ENCODE measurements around the gene SLC22A2.
"Not testable (repeated sequence)": the region's sequence is repeated elsewhere in the genome, so short reads cannot be mapped to it uniquely, and the experiment has no call there.

The SLC22A2 gene

DNA sequence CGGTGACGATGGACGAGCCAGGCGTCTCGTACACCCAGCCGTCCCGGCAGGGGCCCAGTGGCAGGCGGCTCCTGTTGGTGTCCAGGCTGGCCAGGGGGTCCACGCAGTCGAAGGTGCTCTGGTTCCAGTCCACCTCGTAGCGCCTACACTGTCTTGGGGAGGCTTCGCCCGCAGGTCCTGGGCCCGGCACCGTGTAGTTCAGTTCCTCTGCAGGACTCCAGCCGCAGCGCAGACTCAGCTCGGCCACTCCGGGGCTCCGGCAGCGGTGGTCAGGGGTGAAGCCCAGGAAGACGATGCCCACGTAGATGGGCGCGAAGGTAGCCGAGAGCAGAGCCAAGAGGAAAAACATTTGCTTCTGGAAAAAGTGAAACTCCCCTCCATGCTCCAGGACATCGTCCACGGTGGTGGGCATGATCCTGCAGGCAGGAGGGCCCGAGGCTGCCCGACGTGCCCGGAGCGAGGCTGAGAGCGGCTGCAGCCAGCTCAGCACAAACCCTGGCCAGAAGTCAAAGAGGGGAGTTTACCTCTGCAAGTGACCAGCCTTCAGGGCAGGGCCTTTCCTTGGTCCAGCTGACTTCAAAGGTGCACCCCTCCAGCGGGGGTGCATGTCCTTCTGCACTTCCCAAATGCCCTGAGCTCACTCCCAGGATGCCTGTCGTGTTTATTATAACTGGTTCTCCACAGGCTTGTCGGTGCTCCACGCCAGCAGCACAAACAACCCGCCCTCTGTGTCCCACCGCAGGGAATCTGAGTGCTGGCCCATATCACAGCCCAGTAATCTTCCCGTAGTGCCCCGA is at the start of gene SLC22A2:
SLC22A2 (minus strand) TSS at position 476 of the 797 bp plus-strand sequence; CDS start at position 412, 64 bp downstream.
- DNase-seq, result no peak

DNA sequence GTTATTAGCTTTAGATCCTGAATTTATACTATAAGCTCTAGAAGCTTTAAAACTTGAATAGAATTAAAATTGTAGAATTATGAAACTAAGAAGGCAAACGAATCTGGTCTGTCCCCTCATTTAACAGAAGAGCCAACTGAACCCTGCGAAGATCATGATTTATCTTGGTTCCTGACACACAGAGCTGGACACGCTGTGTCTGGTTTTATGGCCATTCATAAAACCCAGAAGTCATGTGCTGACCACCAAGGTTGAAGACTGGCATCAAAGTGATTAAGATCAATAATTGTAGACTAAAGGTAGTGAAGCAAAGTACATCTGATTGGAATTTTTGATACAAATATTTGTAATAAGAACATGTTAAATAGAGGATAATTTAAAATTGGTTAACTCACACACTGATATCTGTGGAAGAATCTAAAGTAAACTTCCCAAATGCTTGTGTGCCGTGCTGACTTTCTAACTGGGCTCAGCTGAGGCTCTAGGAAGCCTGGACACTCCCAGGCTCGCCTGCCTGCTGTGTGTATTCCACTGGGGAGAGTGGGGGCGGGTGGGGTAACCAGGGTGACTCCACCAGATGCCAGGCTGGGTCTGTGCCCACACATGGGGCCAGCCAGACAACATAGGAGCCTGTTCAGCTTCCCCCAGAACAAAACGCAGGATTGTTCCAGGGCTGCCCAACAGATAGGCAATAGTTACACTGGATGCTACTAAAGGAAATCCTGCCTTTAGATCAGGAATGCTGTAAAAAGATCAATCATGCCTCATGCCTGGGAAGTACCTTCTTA is 47.5 kb upstream of the SLC22A2 start:
- no peak for DNase-seq

DNA sequence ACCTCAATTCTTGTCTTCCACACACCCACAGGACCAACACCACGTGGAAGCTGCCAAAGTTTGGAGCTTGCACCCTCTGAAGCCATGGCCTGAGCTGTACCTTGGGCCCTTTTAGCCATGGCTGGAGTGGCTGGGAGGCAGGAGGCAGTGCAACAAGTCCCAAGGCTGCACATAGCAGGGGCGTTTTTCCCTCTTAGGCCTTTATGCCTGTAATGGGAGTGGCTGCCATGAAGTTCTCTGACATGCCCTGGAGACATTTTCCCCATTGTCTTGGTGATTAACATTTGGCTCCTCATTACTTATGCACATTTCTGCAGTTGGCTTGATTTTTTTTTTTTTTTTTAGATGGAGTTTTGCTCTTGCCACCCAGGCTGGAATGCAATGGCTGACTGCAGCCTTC is 45.2 kb upstream of the SLC22A2 start:
- DNase-seq, result no peak

DNA sequence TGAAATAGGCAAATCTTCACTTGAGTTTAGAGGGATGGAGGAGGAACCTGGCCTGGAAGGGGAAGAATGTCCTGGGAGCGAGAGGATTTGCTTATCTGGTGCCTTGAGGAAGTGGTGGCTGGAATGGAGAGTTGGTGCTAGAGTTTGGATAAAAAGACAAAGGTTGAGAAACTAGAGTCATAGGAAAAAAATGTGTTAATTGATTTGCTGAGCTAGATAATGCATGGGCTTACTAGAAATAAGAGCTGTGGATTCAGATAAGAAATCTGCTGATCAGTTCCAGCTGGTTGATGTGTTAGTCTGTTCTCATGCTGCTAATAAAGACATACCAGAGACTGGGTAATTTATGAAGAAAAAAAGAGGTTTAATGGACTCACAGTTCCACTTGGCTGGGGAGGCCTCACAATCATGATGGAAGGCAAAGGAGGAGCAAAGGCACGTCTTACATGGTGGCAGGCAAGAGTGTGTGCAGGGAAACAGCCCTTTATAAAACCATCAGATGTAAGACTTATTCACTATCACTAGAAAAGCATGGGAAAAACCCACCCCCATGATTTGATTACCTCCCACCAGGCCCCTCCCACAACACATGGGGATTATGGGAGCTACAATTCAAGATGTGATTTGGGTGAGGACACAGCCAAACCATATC is 43.9 kb upstream of the SLC22A2 start:
- DNase-seq, result not testable (repeated sequence)

DNA sequence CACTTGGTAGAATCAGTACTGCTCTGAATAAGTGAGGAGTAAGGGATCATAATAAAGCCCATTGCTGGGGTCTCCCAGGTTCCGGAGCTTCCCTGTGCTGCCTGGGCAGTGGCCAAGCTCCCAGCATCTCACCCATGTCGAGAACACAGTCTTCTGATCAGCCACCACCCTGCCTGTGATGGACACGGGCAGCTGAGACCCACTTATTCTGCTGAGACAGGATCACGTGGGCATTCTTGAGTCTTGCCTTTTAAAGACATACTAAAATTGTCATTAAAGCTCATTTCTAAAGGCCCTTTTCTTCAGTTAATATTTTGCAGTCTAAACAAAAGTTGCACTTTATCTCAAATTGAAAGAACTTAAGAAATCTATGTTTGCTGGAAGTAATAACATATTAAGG is 42.7 kb upstream of the SLC22A2 start:
- no peak for DNase-seq

DNA sequence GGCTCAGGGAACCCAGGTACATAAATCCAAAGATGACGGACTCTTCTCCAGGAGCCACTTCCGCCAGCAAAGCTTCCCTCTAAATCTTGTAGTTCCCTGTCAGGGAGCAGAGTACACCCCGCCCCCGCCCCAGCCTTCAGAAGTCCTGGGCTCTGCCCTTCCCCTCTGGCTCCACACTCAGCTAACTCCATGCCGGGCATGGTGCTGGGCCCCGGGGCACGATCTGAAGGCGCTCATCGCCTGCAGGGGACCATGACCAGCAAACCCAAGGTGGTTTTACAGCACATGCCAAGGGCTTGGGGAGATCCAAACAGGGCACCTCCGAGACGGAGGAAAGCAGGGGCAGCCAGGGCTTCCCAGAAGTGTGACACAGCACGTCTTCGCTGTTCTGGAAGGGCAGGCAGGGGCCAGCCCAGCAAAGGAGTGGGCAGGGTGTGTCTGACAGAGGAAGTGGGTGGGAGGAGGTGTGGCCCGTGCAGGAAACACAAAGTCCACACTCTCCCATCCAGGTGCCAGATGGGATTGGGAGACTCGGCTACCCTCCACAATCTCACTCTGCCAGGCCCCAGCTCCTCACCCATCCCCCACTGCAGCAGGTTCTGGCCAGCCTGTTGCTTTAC is 41.6 kb upstream of the SLC22A2 start:
- DNase-seq, result no peak

DNA sequence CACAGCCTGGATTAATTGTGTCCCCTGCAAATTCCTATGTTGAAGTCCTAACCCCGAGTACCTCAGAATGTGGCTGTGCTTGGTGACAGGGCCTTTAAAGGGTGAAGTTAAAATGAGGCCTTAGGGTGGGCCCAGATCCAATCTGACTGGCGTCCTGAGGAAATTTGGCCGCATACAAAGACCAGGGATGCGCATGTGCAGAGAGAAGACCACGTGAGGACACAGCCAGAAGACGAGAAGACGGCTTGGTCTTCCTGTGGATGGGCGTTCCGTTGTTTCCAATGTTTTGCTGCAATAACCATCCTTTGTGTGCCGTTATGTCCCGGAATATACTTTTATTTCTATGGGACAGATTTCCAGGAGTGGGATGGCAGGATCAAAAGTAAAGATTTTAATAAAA is 40.9 kb upstream of the SLC22A2 start:
- no peak for DNase-seq

DNA sequence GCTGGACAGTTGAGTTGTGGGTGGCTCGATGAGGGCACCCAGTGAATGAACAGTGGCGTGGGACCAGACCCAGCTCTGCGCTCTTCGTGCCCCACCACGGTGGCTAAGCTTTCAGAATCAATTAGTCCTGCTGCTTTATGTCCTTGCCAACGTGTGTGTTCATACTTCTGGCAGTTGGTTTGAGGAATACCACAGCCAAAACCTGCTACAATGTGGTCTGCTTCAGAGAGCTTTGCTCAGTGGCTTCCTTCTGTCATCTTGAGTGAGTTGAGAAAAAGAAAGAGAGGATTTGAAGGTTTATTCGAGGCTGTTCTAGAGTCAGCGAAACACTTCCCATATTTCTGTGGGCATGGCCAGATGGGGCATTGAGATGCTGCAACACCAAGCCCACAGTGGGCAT is 39.5 kb upstream of the SLC22A2 start:
- DNase-seq, result no peak

DNA sequence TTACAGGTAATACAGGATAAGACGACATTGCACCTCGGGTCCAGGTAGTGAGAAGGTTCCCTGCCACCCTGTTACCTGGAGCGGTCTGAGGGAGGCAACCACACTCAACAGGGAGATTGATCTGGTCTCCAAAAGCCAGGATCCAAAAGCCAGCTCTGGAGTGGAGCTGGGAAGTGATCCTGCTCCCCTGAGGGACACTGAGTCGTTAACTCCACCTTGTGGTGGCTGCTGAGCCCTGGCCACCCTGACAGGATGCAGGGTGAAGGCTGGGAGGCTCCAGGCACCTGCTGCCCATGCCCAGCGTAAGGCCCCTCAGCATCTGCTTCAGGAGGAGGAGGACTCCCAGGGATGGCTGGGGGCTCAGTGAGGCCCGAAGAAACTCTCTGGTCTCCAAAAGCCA is 38.7 kb upstream of the SLC22A2 start:
- DNase-seq, result no peak

DNA sequence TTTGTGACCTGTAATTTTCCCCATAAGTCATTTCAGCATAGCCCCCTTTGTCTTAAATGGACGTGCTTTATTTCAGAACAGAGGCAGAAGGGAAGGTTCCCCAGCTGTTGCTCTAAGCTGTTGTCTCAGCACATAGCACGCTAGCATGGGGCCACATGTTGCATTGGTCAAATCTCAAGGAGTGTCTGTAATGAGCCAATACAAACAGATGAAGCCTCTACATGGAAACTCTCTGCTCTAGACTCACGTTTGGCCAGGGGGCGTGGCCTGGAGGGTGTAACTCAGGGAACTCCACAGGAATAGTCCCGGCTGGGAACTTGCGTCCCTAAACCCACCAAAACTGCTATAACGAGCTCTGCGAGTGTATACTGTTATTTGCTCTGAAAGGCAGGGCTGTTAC is 35.2 kb upstream of the SLC22A2 start:
- DNase-seq, result no peak

DNA sequence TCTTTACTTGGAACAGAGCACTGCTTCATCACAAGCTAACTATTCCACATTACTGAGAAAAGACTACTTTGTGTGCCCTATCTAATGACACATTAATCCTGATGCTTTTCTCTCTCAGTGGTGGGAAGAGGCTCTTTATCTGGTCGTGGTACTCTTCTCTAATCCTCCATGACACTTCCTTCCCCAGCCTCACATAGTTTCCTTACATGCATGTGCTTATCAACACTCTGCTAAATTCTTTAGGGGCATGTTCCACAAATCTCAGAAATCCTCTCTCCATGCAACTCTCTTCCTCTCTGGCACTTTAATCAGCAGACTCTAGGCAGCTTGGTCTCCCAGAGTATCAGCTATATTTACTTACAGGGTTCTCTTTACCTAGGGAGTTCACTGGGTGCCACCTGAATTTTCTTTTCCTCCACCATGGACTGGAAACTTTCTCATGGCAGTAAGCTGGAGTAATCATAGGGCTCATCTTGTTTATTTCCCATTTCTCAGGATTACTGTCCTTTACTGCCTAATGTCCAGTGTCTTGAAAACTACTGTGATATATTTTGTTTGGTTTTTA is 27.0 kb upstream of the SLC22A2 start:
- no peak for DNase-seq

DNA sequence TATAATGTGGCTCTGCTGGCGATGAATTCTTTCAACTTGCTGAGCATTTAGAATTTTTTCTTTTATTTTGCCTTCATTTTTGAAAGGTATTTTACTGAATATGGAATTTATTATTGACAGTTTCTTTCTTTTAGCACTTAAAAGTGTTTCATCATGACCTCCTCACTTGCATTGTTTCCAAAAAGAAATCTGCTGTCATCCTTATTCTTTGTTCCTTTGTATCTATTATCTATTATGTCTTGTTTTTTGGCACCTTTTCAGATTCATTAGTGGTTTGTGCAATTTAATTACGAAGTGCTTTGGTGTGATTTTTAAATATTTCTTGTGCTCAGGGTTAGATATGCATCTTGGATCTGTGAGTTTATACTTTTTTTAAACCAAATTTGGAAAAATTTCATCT is 26.0 kb upstream of the SLC22A2 start:
- DNase-seq, result no peak

DNA sequence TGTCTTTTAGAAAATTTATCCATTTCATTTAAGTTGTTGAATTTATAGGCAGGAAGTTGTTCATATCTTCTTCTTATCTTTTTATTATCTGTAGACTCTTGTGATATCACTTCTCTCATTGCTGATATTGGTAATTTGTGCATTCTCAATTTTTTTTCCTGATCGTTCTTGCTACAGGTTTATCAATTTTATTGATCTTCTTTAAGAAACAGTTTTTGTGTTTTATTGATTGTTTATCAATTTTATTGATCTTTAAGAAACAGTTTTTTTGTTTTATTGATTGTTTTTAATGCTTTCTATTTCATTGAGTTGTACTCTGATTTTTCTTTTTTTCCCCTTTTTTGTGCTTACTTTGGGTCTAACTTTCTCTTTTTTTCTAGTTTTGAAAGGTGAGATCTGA is 23.8 kb upstream of the SLC22A2 start:
- DNase-seq, result no peak

DNA sequence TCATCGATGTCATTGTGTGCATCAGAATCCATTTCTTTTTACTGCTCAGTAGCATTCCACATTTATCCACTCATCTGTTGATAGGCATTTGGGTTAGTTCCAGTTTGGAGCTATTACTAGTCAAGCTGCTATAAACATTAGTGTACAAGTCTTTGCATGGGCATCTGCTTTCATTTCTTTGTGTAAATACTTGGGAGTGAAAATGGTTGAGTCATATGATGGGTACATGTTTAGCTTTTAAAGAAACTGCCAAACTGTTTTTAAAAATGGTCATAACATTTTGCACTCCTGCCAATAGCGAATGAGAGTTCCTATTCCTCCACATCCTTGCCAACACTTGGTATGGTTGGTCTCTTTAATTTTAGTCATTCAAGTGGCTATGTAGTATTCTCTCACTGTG is 21.2 kb upstream of the SLC22A2 start:
- DNase-seq, result no peak

DNA sequence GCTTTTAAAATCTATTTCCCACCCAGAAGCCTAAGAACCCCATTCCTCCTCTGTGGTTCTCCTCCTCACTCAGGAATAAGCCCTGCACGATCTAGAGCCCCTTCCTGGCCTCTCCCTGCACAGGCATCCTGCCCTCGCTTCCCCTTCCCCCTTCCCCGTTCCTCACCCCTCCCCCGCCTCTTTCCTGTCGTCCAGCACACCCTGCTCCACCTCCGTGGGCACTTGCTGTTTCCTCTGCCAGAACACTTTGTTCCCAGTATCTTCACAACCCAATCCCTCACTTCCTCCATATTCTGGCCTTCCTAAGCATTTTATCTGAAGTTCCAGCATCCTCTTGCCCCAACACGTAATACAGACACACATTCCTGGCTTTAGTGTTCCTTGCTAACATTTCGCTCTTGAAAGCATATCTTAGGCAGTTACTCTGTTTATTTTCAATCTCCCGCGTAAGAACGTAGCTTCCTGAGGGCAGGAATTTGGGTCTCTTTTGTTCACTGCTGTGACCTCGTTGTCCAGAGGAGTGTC is 20.2 kb upstream of the SLC22A2 start:
- DNase-seq, result no peak

DNA sequence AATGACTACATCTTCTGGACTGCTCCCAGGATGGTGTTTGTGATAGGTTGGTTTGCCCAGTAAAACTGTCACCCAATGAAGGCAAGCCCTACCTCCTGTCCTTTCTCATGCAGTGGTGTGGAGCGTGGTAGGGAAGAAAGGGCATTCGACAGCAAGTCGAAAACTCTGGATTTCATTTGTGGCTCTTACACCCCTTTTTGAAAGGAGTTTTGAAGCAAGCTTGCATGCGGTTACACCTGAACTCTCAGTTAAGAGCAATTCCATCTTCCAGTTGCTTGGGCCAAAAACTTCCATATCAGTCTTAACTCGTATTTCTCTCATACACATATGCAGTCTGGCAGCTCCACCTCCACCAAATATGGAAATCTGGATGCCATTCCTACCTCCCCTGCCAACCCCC is 19.7 kb upstream of the SLC22A2 start:
- DNase-seq, result no peak

DNA sequence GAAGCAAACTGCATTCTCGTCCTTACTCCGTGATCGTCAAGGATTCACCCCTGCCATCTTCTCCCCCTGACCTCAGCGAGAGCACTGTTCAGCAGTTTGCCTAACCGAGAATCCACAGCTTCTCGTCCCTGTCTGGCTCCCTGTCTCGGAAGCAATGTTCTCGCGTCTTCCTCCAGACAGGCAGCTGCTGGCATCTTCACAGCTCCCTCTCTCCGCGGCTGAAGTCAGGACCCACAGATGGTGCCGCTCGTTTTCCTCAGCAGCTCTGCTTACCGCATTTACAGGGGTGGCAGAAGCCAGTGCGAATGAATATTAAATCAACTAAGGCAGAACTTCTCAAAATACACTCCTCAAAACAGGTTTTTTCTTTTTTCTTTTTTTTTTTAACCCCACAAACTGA is 18.9 kb upstream of the SLC22A2 start:
- DNase-seq, result no peak

DNA sequence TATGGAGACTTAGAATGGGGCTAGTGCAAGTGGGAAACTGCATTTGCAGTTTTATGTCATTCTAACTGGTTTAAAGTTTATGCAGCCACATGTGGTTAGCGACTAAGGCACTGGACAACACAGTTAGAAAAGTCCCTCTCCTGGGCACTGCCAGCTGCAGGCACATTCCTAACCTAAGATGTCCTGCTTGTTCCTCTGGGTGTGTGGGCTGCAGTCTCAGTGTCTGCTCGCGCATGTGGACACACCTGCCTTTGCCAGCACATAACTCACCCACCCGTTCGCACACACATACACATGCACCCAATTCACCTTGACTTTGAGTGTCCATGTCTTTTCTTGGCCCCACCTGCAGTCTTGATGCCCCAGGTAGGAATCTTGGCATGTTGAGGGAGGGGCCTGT is 18.5 kb upstream of the SLC22A2 start:
- no peak for DNase-seq

DNA sequence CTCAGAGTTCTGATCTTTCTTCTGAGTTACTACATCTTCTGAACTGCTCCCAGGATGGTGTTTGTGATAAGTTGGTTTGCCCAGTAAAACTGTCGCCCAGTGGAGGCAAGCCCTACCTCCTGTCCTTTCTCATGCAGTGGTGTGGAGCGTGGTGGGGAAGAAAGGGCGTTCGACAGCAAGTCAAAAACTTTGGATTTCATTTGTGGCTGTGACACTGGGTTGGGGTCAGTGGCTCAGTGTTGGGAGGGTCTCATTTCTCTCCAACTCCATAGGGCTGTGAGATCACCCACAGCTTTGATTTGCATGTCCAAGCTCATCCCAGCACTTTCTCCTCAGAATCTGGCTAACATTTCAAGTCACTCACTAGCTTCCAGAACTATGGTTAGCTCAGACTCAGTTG is 17.5 kb upstream of the SLC22A2 start:
- DNase-seq, result no peak

DNA sequence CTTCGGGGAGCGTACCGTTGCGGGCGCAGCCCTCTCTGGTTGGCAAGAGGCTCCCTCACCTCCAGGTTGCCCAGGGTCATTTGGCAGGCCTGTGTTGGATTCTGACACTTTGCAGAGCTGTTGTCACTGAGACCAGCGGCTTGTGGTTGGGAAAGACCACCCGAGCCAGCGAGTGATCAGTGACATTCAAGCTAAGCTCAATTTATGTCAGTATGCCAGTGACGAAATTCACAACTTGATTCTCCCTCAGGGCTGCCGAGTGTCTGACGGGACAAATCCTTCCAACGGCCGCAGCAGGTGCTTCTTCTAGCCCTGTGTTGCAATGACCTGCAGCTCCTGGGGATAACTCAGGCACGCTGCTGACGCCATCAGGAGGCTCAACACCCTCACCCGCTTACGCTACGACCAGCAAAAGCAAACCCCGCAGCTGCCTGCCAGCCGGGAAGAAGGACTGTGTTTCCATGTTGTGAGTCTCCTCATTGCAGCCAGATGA is 16.9 kb upstream of the SLC22A2 start:
- no peak for DNase-seq

DNA sequence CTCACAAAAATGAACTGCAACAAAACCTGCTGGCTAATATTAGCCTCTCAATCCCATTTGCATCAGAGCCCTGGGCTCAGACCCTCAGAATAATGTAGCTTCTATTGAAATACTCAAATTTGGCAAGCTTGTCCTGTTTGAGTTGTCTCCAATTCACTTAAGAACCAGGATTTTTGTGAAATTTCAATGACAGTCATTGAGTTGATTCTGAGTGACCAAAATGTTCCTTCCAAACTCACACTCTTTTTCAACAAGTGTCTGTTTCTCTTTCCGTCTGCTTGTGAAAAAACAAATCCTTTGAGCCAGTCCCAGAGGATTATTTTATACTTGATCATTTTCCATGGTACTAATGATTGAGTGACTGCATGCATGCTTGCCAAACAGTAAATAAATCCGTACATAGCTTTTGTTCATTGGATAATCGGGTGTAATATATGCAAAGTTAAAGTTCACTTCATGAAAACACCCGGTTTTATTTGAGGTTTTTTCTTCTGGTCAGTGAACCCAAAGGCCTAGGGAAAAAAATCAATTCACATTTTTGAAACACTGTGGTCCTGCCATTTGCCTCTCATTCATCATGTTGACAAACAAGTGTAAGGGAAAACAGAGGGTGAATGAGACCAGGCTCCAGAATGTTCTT is 16.4 kb upstream of the SLC22A2 start:
- no peak for DNase-seq

DNA sequence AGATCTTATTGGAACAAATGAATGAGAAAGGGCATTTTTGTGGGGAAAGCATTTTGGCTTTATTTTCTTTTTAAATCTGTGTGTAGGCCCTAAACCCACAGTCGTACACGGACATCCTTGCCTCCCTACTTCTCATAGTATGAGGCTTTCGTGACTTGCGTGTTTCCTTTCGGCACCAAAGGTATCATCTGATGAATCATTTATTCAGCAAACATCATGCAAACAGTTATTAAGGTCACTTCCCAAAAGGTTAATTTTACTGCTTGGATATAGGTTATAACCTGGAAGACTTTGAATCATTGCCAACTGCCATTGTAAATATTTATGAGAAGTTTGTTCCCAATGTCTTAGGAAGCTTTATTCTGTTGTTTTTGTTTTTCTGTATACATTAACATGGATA is 15.1 kb upstream of the SLC22A2 start:
- no peak for DNase-seq
